Activated T-helper 1 cell treated with anti-CD3 and anti-CD28 coated beads, Interleukin-2, amount 50 U/mL, for 16 hours (primary cell): Measurements from ENCODE around the gene PTPRE.
A peak's percentile ranks its signal among the peaks of the same experiment; 100 is the strongest.

Source experiments
- DNase-seq, 2 donors: peaks; one replicate each; pipeline ENCODE4 v3.0.0-alpha.2; 2020; ENCODE audit warnings: low read depth in 1 of 2, low spot score in 1 of 2

PTPRE gene, protein sequence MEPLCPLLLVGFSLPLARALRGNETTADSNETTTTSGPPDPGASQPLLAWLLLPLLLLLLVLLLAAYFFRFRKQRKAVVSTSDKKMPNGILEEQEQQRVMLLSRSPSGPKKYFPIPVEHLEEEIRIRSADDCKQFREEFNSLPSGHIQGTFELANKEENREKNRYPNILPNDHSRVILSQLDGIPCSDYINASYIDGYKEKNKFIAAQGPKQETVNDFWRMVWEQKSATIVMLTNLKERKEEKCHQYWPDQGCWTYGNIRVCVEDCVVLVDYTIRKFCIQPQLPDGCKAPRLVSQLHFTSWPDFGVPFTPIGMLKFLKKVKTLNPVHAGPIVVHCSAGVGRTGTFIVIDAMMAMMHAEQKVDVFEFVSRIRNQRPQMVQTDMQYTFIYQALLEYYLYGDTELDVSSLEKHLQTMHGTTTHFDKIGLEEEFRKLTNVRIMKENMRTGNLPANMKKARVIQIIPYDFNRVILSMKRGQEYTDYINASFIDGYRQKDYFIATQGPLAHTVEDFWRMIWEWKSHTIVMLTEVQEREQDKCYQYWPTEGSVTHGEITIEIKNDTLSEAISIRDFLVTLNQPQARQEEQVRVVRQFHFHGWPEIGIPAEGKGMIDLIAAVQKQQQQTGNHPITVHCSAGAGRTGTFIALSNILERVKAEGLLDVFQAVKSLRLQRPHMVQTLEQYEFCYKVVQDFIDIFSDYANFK

GRCh38 chr10:127906548-127907377, at the start of gene PTPRE:
PTPRE (plus strand) TSS chr10:127907103; CDS start chr10:128040882, 133,779 bp downstream.
- peak; percentile 27 to 61 for DNase-seq

- DNase-seq, result no peak
Measured at GRCh38 chr10:127860592-127860991, 46.3 kb upstream of the PTPRE start.

- no peak for DNase-seq
Measured at GRCh38 chr10:127863231-127863825, 43.6 kb upstream of the PTPRE start.

- DNase-seq, result no peak
Measured at GRCh38 chr10:127866276-127867013, 40.5 kb upstream of the PTPRE start.

GRCh38 chr10:127867805-127868204, 39.1 kb upstream of the PTPRE start:
- no peak for DNase-seq

- DNase-seq, result no peak
Measured at GRCh38 chr10:127869329-127869728, 37.6 kb upstream of the PTPRE start.

DNA sequence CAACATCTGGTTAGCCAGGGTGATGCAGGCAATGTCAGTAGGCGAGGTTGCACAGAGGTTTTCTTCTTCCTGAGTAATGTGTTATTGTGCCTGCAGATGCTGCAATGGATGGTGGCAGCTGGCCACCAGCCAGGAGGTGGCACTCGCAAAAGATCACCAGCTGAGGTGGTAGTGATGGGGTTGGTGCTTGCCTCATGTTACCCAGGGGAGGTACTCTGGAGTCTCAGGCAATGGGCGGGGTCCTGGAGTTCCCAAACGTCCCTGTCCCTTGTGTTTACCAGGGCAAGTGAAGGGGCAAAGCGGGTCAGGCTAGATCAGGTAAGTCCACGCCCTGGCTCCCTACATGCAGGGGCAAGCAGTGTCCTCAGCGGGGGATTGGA, 35.3 kb upstream of the PTPRE start:
- no peak for DNase-seq

DNA sequence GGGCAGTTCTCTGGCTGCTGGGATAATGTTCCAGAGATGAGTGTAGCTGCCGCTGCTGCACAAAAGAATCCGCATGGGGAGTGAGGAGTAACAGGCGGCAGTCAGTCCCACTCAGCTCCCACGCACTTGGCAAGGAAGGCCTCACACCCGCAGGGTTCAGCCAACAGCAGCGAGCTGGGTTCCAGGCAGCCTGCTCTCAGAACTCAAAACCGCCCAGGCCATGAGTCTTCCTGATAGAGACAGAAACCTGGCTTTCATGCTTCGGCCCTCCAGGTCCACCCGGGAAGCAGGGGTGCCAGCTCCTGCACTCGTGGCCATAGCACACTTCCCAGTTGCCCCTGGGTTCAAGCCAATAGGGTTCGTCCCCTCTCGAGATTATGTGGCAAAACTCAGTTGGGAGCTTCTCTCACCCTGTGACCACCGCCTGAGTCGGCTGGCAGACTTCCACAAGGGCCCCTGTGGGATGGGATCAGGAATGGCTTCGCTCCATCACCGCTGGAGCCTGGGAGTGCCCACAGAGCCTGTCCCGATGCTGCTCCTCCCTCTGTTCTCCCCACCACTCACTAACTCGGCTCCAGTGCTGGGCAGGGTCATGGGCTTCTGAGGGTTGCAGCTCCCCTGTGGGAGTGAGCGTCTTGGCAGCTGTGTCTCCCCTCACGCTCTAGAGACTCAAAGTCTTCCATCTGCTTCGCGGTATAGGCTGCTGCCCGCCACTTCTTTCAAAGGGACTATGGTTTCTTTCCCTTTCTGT, 34.7 kb upstream of the PTPRE start:
- DNase-seq, result no peak

- no peak for DNase-seq
Measured at GRCh38 chr10:127872871-127873600, 33.9 kb upstream of the PTPRE start.

DNA sequence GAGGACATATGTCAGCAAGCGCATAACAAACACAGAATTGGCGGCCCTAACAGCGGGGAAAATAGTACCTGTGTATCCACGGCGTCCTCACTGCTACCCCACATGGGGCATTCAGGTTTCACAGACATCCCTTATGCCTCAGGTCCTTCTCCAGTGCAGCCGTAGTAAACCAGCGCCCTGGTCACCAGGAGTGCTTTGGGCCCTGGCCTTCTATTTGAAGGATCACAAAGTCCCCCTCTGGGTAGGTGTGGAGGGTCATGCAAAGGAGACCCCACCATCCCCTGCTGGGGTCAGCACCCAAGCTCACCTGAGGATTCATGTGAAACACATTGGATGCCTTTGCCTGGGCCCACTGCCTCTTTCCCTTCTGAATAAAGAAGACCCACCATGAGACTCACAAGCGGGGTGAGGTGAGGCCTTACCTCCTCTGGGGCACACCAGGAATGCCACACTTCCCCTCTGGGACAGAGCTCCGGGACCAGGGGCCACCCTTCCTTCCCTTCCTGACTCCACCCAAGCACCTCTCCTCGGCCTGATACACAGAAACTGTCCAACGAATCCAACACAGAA, 32.9 kb upstream of the PTPRE start:
- no peak for DNase-seq

GRCh38 chr10:127874671-127875448, 32.0 kb upstream of the PTPRE start:
- no peak for DNase-seq

DNA sequence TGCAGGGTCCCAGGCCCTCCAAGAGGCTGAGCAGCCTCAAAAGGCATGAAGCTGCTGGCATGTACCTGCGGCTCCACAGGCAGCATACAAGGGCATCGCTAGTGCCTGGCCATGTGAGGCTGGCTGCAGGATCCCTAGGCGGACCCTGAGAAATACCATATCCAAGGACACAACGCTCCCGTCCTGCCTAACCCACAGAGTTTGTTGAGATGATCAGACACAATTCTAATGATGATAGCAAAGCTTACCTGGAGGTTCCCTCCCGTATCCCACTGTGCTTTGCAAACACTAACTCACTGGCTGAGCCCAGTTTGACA, 31.5 kb upstream of the PTPRE start:
- no peak for DNase-seq

- DNase-seq, result no peak
Measured at GRCh38 chr10:127875916-127876315, 31.0 kb upstream of the PTPRE start.

- DNase-seq, result no peak
Measured at GRCh38 chr10:127877116-127877515, 29.8 kb upstream of the PTPRE start.

DNA sequence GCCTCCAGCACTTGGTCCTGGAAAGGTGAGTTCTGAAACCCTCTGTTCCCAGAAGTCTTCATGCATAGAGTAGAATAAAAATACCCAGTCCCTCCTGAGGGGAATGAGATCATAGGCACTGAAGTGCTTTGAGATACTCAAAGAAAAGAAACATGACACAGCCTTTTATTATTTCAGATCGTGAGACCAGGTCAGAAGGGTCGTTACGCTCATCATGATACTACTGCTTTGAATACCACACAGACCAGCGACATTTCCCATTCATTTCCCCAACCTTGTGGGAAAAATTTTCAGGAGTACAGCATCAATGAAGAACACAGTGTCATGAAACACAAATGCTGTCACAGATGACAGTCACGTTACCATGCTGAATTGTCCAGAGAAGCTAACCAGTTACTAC, 29.2 kb upstream of the PTPRE start:
- DNase-seq, result no peak

DNA sequence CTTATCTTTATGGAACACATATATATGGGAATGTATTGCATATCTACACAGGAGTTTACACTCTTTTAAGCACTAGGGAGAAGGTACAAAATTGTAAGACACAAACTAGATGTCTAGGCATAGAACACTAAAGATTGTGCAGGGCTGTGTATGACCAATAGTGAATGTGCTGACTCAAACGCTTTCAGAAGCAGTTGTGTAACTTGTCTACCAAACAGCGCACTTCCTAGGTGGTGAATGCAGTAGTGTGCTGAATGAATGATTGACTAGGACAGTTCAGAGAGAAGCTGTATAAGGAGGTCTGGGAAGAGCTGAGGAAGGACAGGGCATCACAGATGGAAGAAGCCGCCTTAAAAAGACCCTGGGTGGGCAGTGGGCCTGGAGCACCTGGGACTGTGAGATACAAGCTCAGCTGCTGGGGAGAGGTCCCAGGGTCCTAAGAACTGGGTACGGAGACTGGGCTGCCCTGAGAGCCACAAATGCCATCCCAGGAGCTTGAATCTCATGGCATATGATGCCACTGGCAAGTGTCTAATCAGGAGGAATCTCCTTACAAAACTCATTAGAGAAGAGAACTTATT, 28.3 kb upstream of the PTPRE start:
- DNase-seq, result no peak

- no peak for DNase-seq
Measured at GRCh38 chr10:127880557-127880956, 26.3 kb upstream of the PTPRE start.

GRCh38 chr10:127881262-127881661, 25.6 kb upstream of the PTPRE start:
- no peak for DNase-seq
